HPDE6-E6E7 (cell line): ENCODE measurements around the gene RABL6.
"Not testable (repeated sequence)": the region's sequence is repeated elsewhere in the genome, so short reads cannot be mapped to it uniquely, and the experiment has no call there.

ENCODE experiments used
- DNase-seq: peaks from one replicate; pipeline ENCODE4 v3.0.0; 2011; ENCODE audit warnings: missing footprints; ENCODE audit errors: extremely low spot score

The RABL6 gene

DNA sequence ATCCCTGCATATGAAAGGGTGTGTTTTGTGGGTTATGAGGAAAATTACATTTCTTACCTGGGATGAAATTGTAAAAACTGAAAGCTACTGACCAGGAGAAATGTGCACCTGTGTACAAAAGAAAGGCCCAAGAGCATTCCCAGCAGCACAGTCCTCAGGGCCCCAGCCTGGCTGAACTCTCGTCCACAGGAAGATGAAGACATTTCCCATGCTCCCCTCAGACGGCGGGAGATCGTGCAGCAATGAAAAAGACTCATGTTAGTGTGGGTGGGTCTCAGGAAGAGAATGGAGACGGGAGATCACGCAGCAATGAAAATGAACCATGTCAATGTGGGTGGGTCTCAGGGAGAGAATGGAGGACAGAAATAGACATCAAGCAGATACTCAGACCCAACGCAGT lies 30.8 kb upstream of the RABL6 start:
- DNase-seq: no peak

DNA sequence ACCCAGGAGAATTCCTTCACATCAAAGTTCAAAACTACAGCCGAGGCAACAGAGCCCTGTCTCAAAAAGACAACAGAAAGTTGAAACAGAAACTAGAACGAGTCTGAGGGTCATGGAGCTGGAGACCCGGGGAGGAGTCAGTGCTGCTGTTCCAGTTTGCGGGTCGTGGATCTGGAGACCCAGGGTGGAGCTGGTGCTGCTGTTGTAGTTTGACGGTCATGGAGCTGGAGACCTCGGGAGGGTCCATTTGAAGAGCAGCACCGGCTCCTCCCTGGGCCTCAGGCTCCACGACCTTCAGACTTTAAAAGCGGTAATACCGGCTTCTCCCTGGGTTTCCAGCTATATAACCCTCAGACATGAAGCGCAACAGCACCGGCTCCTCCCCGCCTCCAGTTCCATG lies 30.4 kb upstream of the RABL6 start:
- DNase-seq: no peak

DNA sequence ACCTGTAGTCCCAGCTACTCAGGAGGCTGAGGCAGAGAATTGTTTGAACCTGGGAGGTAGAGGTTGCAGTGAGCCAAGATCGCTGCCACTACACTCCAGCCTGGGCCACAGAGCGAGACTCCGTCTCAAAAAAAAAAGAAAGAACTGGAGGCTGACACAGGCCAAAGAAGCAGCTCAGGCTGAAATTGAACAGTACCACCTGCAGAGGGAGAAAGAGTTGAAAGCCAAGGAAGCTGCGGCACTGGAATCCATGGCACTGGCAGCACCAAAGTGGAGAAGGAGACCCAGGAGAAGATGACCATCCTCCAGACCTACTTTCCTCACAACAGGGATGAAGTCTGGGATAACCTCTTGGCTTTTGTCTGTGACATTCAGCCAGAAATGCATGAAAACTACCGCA lies 27.9 kb upstream of the RABL6 start:
- no peak for DNase-seq

DNA sequence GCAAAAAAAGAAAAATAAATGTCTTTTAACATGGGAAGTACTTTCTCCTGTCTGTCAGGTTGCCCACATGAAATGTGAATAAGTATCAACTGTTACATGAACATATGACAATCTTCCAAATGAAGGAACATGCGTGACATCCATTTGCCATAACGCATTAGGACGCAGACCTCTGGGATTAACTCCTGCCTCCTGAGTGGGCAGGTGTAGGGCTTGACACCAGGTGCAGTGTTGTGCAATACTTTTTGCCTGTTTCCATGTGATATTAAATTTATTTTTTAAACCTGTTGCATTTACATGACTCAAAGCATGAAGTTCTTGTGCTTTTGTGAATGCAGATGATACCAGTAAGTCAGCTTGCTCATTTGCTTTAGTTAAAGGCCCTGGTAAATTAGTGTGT lies 25.3 kb upstream of the RABL6 start:
- no peak for DNase-seq

DNA sequence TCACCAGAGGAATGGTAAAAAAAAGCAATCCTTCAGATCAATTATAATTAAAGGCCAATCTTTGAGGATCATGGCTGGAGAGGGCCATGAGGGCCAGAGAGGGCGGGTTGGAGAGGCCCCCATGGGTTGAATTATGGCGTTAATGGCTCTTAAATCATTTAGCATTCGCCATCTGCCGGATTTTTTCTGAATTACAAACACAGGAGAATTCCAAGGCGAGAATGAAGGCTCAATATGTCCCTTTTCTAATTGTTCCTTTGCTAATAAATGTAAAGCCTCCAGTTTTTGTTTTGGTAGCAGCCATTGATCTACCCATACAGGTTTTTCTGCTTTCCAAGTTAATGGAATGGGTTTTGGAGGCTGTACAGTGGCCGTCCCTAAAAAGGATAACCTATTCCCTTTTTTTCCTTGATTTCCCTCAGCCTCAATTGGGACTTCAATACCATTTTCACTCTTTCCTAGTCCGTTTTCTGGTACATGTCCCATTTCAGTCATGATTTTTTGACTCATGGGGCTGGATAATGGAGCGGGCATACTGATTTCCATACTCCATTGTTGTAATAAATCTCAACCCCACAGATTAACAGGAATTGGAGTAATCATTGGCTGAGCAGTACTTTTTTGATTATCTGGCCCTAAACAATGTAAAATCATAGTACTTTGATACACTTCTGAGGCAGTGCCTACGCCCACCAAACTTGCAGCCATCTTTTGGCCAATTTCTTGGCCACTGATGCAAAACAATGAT lies 23.3 kb upstream of the RABL6 start:
- DNase-seq: no peak

DNA sequence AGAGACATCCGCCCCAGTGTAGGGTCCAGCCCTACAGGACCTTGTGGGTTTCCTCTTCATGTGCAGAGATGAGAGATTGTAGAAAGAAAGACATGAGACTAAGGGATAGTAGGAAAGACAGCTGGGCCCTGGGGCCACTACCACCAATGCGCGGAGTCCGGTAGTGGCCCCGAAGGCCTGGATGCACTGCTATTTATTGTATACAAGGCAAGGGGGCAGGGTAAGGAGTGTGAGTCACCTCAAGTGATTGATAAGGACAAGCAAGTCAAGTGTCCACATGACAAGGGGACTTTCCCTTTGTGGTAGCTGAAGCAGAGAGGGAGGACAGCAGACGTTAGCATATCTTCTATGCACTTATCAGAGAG lies 22.8 kb upstream of the RABL6 start:
- DNase-seq: no peak

DNA sequence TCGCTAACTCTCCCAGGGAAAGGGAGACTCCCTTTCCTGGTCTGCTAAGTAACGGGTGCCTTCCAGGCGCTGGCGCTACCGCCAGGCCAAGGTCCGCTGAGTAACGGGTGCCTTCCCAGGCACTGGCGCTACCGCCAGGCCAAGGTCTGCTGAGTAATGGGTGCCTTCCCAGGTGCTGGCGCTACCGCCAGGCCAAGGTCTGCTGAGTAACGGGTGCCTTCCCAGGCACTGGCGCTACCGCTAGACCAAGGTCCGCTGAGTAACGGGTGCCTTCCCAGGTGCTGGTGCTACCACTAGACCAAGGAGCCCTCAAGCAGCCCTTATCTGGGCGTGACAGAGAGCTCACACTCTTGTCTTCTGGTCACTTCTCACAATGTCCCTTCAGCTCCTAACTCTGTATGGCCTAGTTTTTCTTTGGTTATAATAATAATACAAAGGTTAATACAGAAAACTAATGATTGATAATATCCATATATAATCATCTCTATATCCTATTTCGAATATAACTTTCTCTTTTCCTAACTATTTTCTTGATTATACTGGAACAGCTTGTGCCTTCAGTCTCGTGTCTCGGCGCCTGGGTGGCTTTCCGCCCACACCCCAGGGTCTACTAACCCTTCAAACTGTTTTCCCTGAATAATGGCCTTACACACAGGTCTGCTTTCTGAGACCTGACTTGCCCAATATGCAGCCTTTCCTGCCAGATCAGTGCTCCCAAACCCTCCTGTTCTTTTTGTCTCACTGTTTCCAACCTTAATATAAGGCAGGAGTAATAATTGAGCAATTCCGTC lies 22.0 kb upstream of the RABL6 start:
- not testable (repeated sequence) for DNase-seq

DNA sequence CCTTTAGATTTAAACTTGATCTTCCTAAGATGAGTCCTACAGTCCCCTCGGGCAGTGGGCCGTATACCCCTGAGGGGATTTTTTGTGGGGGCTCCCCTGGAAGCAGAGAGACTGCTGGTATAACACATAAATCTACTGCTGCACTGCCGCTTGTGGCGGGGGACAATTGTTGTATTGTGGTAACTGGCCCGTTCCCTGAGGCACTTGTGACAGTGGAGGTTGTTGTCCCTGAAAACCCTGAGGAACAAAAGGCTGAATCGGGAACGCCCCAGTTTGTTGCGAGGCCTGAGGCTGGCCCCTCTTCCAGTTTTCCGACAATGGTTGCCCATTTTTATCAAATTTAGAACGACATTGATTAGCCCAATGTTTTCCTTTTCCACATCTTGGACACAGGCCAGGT lies 21.3 kb upstream of the RABL6 start:
- no peak for DNase-seq

DNA sequence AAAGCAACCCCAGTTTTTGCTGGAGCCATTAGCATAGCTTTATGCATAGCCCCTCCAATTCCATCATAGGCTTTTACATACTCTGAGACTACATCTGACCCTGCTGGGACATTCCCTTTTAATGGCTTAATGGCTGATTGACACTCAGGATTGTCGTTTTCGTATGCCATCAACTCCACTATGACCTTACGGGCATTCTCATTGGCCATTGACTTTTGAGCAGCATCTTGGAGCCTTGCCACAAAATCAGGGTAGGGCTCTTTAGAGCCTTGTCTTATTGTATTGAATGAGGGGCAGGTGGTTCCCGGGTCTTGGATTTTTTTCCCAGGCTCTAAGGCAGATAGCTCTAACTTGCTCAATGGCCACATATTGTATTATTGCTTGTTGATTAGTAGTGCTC lies 20.8 kb upstream of the RABL6 start:
- not testable (repeated sequence) for DNase-seq

DNA sequence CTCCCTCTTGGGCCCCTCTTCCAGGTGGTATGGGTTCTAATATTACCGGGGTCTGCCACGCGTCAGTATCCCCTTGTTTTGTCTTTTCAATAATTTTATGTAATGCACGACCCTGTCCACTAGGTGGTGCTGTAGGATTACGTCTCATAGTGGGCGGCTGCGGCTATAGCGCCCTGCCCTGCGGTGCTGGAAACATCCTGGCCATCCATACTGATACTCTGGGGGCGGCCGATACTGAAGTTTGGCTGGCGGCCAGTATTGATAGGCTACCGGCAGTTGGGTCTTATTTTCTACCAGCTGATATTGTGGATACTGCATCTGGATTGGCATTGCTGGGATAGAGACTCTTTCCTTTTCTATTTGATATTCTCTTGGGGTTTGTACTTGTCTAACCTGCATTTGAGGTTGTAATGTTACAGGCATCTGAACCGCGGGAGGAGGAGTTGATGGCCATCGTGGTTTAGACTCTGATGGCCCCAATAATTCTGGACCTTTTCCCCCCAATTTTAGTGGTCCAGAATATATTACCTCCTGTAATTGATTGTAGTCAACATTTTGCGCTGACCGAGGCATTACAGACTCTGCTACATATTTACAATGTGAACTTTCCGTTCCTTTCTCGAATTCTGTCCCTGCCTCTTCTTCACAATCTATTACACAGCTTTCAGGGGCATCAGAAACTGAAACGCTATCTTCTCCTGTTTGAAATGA lies 19.9 kb upstream of the RABL6 start:
- no peak for DNase-seq

DNA sequence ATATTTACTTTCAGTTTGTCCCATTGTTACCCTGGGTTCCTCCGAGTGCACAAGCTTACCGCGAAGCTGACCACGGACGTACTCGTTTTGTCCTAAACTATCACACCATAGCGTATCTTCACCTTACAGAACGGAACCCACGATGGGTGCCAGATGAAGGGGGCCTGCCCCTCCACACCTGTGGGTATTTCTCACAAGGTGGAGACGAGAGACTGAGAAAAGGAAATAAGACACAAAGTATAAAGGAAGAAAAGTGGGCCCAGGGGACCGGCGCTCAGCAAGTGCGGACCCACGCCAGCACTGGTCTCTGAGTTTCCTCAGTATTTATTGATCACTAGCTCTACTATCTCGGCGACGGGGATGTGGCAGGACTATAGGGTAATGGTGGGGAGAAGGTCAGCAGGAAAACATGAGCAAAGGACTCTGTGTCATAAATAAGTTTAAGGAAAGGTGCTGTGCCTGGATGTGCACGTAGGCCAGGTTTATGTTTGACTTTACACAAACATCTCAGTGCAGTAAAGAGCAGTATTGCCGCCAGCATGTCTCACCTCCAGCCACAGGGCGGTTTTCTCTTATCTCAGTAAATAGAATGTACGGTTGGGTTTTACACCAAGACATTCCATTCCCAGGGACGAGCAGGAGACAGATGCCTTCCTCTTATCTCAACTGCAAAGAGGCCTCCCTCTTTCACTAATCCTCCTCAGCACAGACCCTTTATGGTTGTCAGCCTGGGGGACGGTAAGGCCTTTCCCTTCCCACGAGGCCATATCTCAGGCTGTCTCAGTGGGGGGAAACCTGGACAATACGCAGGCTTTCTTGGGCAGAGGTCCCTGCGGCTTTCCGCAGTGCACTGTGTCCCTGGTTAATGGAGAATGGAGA lies 18.9 kb upstream of the RABL6 start:
- DNase-seq: not testable (repeated sequence)

DNA sequence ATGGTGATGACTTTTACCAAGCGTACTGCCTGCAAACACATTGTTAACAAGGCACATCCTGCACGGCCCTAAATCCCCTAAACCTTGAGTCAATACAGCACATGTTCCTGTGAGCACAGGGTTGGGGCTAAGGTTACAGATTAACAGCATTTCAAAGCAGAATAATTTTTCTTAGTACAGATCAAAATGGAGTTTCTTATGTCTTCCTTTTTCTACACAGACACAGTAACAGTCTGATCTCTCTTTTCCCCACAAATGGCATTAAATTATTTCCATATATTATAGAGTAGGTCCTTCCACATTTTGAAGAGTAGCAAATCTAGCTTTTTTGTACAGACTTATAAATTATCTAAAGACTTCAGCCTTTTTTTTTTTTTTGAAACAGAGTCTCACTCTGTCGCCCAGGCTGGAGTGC lies 18.2 kb upstream of the RABL6 start:
- DNase-seq: no peak

DNA sequence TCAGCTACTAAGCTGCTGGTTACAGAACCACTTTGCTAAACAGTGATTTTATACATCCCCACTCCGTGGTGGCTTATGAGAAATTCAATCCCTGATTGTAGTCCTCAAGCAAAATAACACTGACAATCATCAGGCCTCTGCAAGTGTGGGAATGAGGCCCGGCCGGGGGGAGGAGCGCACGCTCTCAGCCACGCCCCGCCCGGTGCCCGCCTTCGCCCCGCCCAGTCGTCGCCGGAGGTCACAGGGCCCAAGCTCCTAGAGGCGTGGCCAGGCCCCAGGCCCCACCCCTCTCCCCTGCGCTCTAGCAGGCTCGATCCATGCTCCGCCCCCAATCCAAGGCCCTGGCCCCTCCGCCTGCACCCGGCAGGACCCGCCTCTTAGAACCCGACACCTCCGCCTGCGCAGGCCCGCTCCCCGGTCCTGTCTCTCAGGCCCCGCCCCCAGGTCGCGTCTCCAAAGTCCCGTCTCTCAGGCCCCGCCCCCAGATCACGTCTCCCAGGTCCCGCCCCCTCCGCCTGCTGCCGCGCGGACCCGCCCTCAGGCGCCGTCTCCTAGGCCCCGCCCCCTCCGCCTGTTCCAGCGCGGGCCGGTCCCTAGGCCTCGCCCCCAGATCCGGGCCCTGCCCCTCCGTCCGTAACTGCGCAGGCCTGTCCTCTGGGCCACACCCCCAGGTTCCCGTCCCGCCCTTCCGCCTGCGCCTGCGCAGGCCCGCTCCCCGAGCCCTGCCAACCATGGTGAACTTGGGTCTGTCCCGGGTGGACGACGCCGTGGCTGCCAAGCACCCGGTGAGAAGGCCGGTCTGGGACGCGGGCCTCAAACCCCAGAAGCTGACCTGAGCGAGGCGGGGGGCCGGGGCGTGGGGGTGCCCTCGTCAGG lies 16.9 kb upstream of the RABL6 start, which contains the start of gene TMEM141:
Gene TMEM141, plus strand, starts transcription at position 705 of the 876 bp plus-strand sequence. Its CDS starts 27 bp downstream, at position 732.
- DNase-seq: peak; percentile 92

DNA sequence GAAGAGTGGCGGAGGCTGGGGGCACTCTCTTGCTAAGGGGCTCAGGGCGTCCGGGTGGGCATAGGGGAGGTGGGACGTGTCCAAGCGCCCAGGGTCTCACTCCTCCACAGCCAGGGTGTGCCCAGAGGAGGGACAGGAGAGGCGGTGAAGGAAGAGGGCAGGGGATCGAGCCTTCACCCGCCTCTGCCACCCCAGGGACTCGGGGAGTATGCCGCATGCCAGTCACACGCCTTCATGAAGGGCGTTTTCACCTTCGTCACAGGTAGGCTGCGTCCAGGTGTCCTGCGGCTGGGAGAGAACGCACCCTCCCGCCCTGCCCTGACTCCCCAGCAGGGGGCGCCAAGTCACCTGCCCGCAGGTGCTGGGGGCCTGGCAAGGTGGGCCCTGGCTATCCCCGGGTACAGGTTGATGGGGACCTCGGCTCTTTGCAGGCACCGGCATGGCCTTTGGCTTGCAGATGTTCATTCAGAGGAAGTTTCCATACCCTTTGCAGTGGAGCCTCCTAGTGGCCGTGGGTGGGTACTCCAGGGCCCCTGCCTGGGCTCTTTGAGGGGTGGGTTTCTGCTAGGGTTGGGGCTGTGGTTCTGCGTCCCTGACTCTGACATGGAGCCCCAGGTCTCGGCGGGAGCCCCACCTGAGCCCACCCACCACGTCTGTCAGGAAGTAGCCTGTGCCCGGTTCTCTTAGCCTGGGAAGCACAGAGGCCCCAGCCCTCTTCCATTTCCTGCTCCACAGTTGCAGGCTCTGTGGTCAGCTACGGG lies 16.1 kb upstream of the RABL6 start:
- peak; percentile 81 for DNase-seq

DNA sequence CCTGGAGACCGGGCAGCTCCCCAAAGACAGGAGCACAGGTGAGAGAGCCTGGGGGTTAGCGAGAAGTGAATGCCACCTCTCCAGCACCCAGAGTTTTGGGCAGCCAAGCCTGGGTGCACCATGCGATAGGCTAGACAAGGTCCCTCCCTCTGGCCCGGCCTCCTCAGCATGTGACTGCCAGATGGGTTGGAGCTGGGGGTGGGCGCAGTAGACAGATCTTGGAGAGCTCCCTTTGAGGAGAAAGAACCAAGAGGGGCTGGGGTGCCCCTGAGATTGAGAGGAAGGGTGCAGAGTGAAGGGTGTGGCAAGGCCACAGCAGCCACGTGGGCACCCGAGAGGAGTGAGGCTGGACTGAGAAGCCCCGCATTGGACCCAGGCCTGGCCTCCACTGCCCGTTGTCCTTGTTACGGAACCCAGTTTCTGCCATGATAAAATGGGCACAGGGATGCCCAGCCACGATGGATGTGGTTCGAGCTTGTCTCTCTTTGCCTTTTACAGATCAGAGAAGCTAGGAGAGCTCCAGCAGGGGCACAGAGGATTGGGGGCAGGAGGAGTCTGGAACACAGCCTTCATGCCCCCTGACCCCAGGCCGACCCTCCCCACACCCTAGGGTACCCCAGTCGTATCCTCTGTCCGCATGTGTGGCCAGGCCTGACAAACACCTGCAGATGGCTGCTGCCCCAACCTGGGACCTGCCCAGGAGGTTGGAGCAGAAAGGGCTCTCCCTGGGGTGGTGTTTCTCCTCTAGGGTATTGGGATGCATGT lies 15.2 kb upstream of the RABL6 start:
- no peak for DNase-seq

DNA sequence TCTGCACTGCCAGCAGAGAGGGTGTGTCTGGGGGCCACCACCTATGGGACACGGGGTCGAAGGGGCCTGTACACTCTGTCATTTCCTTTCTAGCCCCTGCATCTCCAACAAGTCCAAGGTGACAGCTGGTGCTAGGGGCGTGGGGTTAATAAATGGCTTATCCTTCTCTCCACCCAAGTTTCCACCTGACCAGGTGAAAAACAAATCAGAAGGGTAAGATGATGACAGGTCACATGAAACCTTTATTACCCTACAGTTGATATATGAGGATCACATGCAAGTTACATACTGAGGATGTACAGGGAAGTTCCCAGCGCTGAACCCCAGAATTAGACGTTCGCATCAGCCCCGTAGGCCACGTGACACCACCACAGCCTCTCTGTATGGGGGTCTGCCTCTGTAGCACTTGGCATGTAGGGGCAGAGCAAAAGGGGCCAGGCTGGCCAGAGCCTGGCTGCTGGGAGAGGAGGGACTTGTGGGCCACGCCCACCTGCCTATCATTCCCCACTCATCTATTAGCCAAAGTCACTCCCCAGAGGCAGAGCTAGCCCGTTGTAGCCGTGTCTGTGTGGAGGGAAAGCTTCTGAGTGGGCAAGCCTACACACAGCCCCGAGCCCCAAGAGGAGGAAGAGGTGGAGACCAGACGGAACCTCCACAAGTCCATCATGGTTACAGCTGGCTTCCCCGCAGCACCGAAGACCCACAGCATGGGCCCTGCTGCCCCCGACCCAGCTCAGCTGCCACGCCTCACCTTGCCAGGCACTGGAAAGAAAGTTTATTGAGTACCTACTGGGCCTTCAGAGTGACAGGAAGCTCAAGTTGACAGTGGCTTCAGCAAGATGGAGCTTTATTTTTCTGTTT lies 14.4 kb upstream of the RABL6 start:
- DNase-seq: no peak

DNA sequence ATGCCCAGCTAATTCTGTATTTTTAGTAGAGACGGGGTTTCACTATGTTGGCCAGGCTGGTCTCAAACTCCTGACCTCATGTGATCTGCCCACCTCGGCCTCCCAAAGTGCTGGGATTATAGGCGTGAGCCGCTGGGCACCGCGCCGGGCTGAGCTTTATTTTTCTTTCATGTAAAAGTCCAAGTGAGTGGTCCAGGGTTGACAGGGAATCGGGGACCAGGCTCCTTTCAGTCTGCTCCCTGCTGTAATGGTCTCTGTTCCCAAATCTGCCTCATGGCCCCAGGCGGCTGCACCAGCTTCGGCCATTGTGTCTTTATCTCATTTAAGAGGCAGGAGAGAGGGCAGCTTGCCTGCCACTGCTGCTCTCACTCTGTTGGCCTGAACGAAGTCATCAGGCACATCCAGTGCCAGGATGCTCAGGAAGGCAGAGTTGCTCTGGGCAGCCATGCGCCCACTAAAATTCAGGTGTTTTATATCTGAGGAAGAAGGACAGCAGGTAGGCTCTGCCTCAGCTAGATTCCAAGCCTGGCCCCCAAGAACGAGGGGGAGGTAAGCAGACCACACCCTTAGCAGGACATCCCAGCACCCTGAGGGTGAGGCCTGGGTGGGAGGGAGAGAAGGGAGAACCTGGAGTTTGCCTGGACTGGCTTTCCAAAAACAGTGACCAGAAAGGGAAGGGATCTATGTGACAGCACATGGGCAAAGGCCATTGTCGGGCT lies 13.3 kb upstream of the RABL6 start:
- no peak for DNase-seq

DNA sequence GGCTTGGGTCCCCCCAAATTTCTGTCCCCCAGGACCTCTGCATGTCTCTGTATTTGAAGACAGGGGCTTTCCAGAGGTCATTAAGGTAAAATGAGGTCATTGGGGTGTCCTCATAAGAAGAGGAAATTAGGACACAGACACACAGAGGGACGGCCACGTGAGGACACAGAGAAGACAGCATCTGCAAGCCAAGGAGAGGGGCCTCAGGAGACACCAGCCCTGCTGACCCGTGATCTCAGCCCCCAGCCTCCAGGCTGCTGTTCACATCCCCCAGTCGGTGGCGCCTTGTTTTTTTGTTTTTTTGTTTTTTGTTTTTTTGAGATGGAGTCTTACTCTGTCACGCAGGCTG lies 12.8 kb upstream of the RABL6 start:
- no peak for DNase-seq
